Islet of Langerhans (tissue), 1 donor: ENCODE results near the gene TSPAN17.
"Not testable (repeated sequence)": the region's sequence is repeated elsewhere in the genome, so short reads cannot be mapped to it uniquely, and the experiment has no call there.

Experiments
- FAIRE-seq: peaks from one replicate; lab custom pipeline; 2011; peaks lifted over from hg19 to GRCh38; lab: Jason Lieb, UNC

TSPAN17 gene

GRCh38 chr5:176682016-176682531 is 34.8 kb downstream of the TSPAN17 start:
- FAIRE-seq, result no peak

GRCh38 chr5:176685010-176685409 is 37.7 kb downstream of the TSPAN17 start:
- FAIRE-seq, result no peak

- FAIRE-seq, result no peak
These were observed 40.0 kb downstream of the TSPAN17 start for GRCh38 chr5:176687247-176687646.

- FAIRE-seq, result no peak
These were observed 40.6 kb downstream of the TSPAN17 start for GRCh38 chr5:176687881-176688280.

- FAIRE-seq, result no peak
These were observed 43.6 kb downstream of the TSPAN17 start for GRCh38 chr5:176690911-176691310.

GRCh38 chr5:176691524-176691923 is 44.2 kb downstream of the TSPAN17 start:
- FAIRE-seq, result no peak

GRCh38 chr5:176692326-176692725 is 45.0 kb downstream of the TSPAN17 start:
- no peak for FAIRE-seq

- no peak for FAIRE-seq
These were observed 45.7 kb downstream of the TSPAN17 start for GRCh38 chr5:176692839-176693476.

- no peak for FAIRE-seq
These were observed 46.2 kb downstream of the TSPAN17 start for GRCh38 chr5:176693477-176693851.

GRCh38 chr5:176694146-176694545 is 46.9 kb downstream of the TSPAN17 start:
- no peak for FAIRE-seq

GRCh38 chr5:176694631-176695030 is 47.3 kb downstream of the TSPAN17 start:
- FAIRE-seq, result no peak

GRCh38 chr5:176695073-176695472 is 47.8 kb downstream of the TSPAN17 start:
- FAIRE-seq, result no peak

GRCh38 chr5:176697267-176697933 is 50.1 kb downstream of the TSPAN17 start:
- FAIRE-seq, result no peak

- no peak for FAIRE-seq
These were observed 50.8 kb downstream of the TSPAN17 start for GRCh38 chr5:176697934-176698538.

- FAIRE-seq, result not testable (repeated sequence)
These were observed 52.2 kb downstream of the TSPAN17 start for GRCh38 chr5:176699446-176699845.

- no peak for FAIRE-seq
These were observed 53.1 kb downstream of the TSPAN17 start for GRCh38 chr5:176700239-176700847.

- no peak for FAIRE-seq
These were observed 55.7 kb downstream of the TSPAN17 start for GRCh38 chr5:176702671-176703641.

GRCh38 chr5:176703857-176704256 is 56.6 kb downstream of the TSPAN17 start:
- FAIRE-seq, result no peak

- FAIRE-seq, result no peak
These were observed 57.1 kb downstream of the TSPAN17 start for GRCh38 chr5:176704355-176704754.

GRCh38 chr5:176704817-176705216 is 57.5 kb downstream of the TSPAN17 start:
- no peak for FAIRE-seq
